Activated CD8-positive, alpha-beta T cell treated with anti-CD3 and anti-CD28 coated beads for 36 hours (primary cell): ENCODE data around the gene HMX1. TPM values are rescaled to one million over a fixed set of nuclear protein-coding genes. Genes with fewer than 3 reads are reported as not detected.

Experiments used
- ATAC-seq: fragments of 200-7000 bp; cut with Tn5 transposase; one replicate; pipeline ENCODE4 v1.10.0; 2021; ENCODE audit warnings: mild to moderate bottlenecking, moderate library complexity
- CTCF ChIA-PET: fragments of 350-600 bp; sonication (Branson Sonifier 250); formaldehyde crosslinking; loops from one replicate; lab custom pipeline; 2021; ENCODE audit warnings: antibody characterized with exemption; lab: Charles Lee
- POLR2A ChIA-PET: fragments of 350-600 bp; sonication (Branson Sonifier 250); formaldehyde crosslinking; loops from one replicate; lab custom pipeline; 2021; ENCODE audit warnings: antibody characterized with exemption; lab: Charles Lee
- DNase-seq: peaks from one replicate; pipeline ENCODE4 v3.0.0-alpha.2; 2020
- H3K27ac Mint-ChIP-seq: one replicate; pipeline ENCODE4 v1.8.0; 2021; ENCODE audit warnings: mild to moderate bottlenecking, mixed read lengths
- H3K27me3 Mint-ChIP-seq: one replicate; pipeline ENCODE4 v1.8.0; 2021; ENCODE audit warnings: mixed read lengths
- H3K36me3 Mint-ChIP-seq: one replicate; pipeline ENCODE4 v1.8.0; 2021; ENCODE audit warnings: low read depth, mixed read lengths
- H3K4me1 Mint-ChIP-seq: one replicate; pipeline ENCODE4 v1.8.0; 2021; ENCODE audit warnings: low read depth, mixed read lengths
- H3K4me3 Mint-ChIP-seq: one replicate; pipeline ENCODE4 v1.8.0; 2021; ENCODE audit warnings: mild to moderate bottlenecking, moderate library complexity, mixed read lengths
- H3K9me3 Mint-ChIP-seq: one replicate; pipeline ENCODE4 v1.8.0; 2021; ENCODE audit warnings: mixed read lengths
- intact Hi-C: fragments of 100-400 bp; cut with micrococcal nuclease; formaldehyde crosslinking; loops from one replicate; pipeline ENCODE4 v1.10.0; 2022
- total RNA-seq, 2 experiments: library from RNA; stranded (reverse); gene quantifications; one replicate each; pipeline ENCODE4 v1.2.3, GENCODE V29; 2021
- TF ChIP-seq, protein P1 (sequence below): fragments of 200-600 bp; IDR thresholded peaks from one replicate; pipeline ENCODE4 v1.8.0; 2022; ENCODE audit warnings: antibody characterized with exemption, mild to moderate bottlenecking

The HMX1 gene
- total RNA-seq, 2 experiments from 2014 or later = not detected

DNA sequence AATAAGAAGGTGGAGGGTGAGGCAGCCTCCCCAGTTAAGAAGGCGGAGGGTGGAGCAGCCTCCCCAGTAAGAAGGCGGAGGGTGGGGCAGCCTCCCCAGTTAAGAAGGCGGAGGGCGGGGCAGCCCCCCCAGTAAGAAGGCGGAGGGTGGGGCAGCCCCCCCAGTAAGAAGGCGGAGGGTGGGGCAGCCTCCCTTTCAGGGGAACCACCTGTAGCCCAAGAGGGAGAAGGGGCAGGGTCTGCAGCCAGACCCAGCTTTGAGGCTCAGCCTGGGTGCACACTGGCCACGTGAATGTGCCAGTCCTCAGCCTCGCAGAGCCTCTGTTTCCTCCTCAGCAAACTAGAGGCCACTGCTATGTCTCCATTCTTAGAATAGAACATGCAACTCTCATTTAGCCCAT is 52.6 kb downstream of the HMX1 start:
- no peak overlapping the region for H3K27ac Mint-ChIP-seq
- peaks cover 6% of the 10 kb centered on the region for H3K27me3 Mint-ChIP-seq
- DNase-seq = no peak
- H3K4me1 Mint-ChIP-seq = no peaks in the 10 kb centered on the region
- no peak overlapping the region for H3K4me3 Mint-ChIP-seq
- POLR2A ChIA-PET = no interaction called here
- intact Hi-C loops = no loop called here
- ATAC-seq = no peak
- H3K36me3 Mint-ChIP-seq = no peaks in the 10 kb centered on the region
- TF ChIP-seq, protein P1, sequence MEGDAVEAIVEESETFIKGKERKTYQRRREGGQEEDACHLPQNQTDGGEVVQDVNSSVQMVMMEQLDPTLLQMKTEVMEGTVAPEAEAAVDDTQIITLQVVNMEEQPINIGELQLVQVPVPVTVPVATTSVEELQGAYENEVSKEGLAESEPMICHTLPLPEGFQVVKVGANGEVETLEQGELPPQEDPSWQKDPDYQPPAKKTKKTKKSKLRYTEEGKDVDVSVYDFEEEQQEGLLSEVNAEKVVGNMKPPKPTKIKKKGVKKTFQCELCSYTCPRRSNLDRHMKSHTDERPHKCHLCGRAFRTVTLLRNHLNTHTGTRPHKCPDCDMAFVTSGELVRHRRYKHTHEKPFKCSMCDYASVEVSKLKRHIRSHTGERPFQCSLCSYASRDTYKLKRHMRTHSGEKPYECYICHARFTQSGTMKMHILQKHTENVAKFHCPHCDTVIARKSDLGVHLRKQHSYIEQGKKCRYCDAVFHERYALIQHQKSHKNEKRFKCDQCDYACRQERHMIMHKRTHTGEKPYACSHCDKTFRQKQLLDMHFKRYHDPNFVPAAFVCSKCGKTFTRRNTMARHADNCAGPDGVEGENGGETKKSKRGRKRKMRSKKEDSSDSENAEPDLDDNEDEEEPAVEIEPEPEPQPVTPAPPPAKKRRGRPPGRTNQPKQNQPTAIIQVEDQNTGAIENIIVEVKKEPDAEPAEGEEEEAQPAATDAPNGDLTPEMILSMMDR = no peak
- H3K9me3 Mint-ChIP-seq = no peaks in the 10 kb centered on the region
- CTCF ChIA-PET = no interaction called here

DNA sequence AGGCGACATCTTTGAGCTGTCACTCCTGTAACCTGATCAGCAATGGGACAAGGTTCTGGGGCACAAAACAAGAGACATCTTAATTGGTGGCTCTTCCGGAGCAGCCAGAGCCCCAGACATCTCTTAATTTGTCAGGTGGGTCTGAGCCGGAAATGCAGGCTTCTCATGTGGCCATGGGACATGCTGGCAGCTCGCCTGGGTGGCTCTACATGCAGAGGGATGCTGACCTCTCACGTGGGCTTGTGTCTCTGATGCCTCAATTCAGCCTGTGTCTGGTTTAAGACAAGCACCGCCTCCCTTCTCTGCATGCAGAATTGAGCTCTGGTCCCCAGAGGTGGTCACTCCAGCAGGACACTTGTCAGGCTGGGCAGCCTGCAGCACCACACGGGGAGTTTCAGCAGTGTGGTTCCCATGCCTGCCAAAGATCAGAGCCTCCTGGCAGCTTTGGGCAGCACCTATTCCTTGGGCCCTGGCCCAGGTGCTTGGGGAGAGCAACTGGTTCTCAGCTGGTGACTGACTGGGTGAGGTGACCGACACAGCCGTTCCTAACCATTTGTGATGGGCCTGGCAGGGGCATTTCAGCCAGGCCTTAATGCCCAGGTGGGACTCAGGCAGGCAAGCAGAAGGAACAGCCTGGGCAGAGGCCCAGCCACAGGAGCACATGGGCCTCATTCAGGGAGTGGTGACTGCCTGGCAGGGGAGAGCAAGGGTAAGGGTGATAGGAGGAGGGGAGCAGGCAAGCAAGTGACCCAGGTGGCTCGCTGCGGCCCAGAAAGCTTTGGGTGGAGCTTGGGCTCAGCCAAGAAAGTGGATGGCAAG is 53.4 kb downstream of the HMX1 start:
- no peaks in the 10 kb centered on the region for H3K36me3 Mint-ChIP-seq
- peaks cover 4% of the 10 kb centered on the region for H3K27me3 Mint-ChIP-seq
- POLR2A ChIA-PET = no interaction called here
- intact Hi-C loops = no loop called here
- CTCF ChIA-PET = no interaction called here
- DNase-seq (no peak), ATAC-seq (no peak)
- no peak overlapping the region for H3K4me3 Mint-ChIP-seq
- no peaks in the 10 kb centered on the region for H3K9me3 Mint-ChIP-seq
- H3K27ac Mint-ChIP-seq = no peak overlapping the region
- TF ChIP-seq, protein P1 = no peak
- no peaks in the 10 kb centered on the region for H3K4me1 Mint-ChIP-seq

DNA sequence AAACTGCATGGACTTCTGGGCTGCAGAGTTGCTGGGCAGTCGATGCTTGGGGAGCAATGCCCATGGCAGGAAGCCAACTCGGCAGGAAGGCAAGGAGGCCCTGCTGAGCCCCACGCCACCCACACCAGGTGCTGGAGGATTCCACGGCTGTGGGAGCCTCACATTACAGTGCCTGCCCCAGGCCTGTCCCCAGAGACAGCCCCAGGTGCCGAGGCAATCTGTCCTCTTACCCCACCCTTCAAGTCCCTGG is 53.9 kb downstream of the HMX1 start:
- CTCF ChIA-PET = interaction anchor here (1.3 kb wide), 1 partner anchor 129 kb away, joined by 3 read pairs; no protein-coding TSS in a partner anchor
- Mint-ChIP-seq H3K27me3 (peaks cover 4% of the 10 kb centered on the region), H3K9me3 (no peaks in the 10 kb centered on the region), H3K4me1 (no peaks in the 10 kb centered on the region), H3K27ac (no peak overlapping the region), H3K4me3 (no peak overlapping the region), H3K36me3 (no peaks in the 10 kb centered on the region)
- intact Hi-C loops = no loop called here
- POLR2A ChIA-PET = no interaction called here
- TF ChIP-seq, protein P1 = no peak
- no peak for ATAC-seq
- no peak for DNase-seq

DNA sequence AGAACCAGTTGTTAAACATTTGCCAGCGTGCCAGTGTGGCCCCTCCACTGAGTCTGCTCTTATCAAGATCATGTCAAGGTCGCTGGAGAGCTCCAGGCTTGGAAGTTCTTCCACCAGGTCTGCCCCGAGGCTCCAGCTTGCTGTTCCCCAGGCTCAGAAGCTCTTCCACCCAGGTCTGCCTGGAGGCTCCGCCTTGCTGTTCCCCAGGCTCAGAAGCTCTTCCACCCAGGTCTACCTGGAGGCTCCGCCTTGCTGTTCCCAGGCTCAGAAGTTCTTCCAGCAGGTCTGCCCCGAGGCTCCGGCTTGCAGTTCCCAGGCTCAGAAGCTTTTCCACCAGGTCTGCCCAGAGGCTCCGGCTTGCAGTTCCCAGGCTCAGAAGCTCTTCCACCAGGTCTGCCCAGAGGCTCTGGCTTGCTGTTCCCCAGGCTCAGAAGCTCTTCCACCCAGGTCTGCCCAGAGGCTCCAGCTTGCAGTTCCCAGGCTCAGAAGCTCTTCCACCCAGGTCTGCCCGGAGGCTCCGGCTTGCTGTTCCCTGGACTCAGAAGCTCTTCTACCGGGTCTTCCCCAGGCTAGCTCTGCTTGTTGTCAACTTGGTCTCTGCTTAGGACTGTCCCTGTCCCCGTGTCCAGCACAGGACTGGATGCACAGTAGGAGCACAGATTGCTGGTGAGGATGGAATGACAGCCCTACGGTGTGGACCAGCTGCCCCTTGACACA is 54.4 kb downstream of the HMX1 start:
- peaks cover 4% of the 10 kb centered on the region for H3K27me3 Mint-ChIP-seq
- H3K4me1 Mint-ChIP-seq = no peaks in the 10 kb centered on the region
- intact Hi-C loops = no loop called here
- TF ChIP-seq, protein P1 = no peak
- no peak overlapping the region for H3K4me3 Mint-ChIP-seq
- DNase-seq = no peak
- ChIA-PET CTCF (interaction anchor here (1.3 kb wide), 1 partner anchor 129 kb away, joined by 3 read pairs; no protein-coding TSS in a partner anchor), POLR2A (interaction anchor here (0.7 to 1.1 kb wide), 2 partner anchors 20 to 22 kb away, joined by 3 read pairs; no protein-coding TSS in a partner anchor)
- H3K27ac Mint-ChIP-seq = no peak overlapping the region
- ATAC-seq = no peak
- no peaks in the 10 kb centered on the region for H3K9me3 Mint-ChIP-seq
- H3K36me3 Mint-ChIP-seq = no peaks in the 10 kb centered on the region
